Mesenteric fat pad (tissue), 1 donor: ENCODE measurements around the gene CCDC6. TPM values are rescaled to one million over a fixed set of nuclear protein-coding genes. Genes with fewer than 3 reads are reported as not detected.

Experiments used
- DNase-seq: peaks from one replicate; pipeline ENCODE4 v3.0.0-alpha.2; 2020; ENCODE audit warnings: low spot score
- total RNA-seq: library from RNA; stranded (reverse); fragmentation: NEBNext Ultra II Directional; extraction: Animal tissue kit (Norgen Biotek cat#: 25700); gene quantifications from one replicate; pipeline ENCODE4 v1.2.1, GENCODE V29; 2021
- donor health status: DM: yes; HTN: yes; CAD: no.

Gene CCDC6
- total RNA-seq, 1 donor from 2014 or later, result 31.2 TPM

GRCh38 chr10:59852670-59853069, 53.7 kb downstream of the CCDC6 start:
- DNase-seq, result no peak

- DNase-seq, result no peak
These were observed 54.5 kb downstream of the CCDC6 start for GRCh38 chr10:59851864-59852263.

GRCh38 chr10:59847888-59848287, 58.5 kb downstream of the CCDC6 start:
- DNase-seq, result no peak

- DNase-seq, result no peak
These were observed 59.0 kb downstream of the CCDC6 start for GRCh38 chr10:59847326-59847725.

GRCh38 chr10:59844436-59844835, 61.9 kb downstream of the CCDC6 start:
- no peak for DNase-seq

- DNase-seq, result no peak
These were observed 62.6 kb downstream of the CCDC6 start for GRCh38 chr10:59843748-59844147.

GRCh38 chr10:59839576-59839975, 66.8 kb downstream of the CCDC6 start:
- DNase-seq, result no peak

- DNase-seq, result no peak
These were observed 68.1 kb downstream of the CCDC6 start for GRCh38 chr10:59838085-59838789.

GRCh38 chr10:59833810-59834209, 72.5 kb downstream of the CCDC6 start:
- DNase-seq, result no peak

GRCh38 chr10:59832506-59832905, 73.8 kb downstream of the CCDC6 start:
- DNase-seq, result no peak

GRCh38 chr10:59831658-59832503, 74.5 kb downstream of the CCDC6 start:
- DNase-seq, result no peak

GRCh38 chr10:59830601-59831259, 75.6 kb downstream of the CCDC6 start:
- no peak for DNase-seq

- no peak for DNase-seq
These were observed 76.8 kb downstream of the CCDC6 start for GRCh38 chr10:59829601-59830000.

GRCh38 chr10:59829024-59829423, 77.3 kb downstream of the CCDC6 start:
- DNase-seq, result no peak

GRCh38 chr10:59825932-59826331, 80.4 kb downstream of the CCDC6 start:
- no peak for DNase-seq

GRCh38 chr10:59823751-59824150, 82.6 kb downstream of the CCDC6 start:
- DNase-seq, result no peak

GRCh38 chr10:59823111-59823510, 83.2 kb downstream of the CCDC6 start:
- DNase-seq, result no peak

- DNase-seq, result no peak
These were observed 85.9 kb downstream of the CCDC6 start for GRCh38 chr10:59820471-59820870.

- DNase-seq, result no peak
These were observed 86.7 kb downstream of the CCDC6 start for GRCh38 chr10:59819683-59820082.

- no peak for DNase-seq
These were observed 87.1 kb downstream of the CCDC6 start for GRCh38 chr10:59819265-59819664.

GRCh38 chr10:59817773-59818172, 88.6 kb downstream of the CCDC6 start:
- no peak for DNase-seq

GRCh38 chr10:59814878-59815277, 91.5 kb downstream of the CCDC6 start:
- no peak for DNase-seq
